ENCODE data around the gene ZSWIM7.

Gene ZSWIM7

GRCh38 chr17:15928286-15928785 is 71.2 kb downstream of the ZSWIM7 start:
- no peak for DNase-seq
